ENCODE results near the gene PHF23.

Gene PHF23

DNA sequence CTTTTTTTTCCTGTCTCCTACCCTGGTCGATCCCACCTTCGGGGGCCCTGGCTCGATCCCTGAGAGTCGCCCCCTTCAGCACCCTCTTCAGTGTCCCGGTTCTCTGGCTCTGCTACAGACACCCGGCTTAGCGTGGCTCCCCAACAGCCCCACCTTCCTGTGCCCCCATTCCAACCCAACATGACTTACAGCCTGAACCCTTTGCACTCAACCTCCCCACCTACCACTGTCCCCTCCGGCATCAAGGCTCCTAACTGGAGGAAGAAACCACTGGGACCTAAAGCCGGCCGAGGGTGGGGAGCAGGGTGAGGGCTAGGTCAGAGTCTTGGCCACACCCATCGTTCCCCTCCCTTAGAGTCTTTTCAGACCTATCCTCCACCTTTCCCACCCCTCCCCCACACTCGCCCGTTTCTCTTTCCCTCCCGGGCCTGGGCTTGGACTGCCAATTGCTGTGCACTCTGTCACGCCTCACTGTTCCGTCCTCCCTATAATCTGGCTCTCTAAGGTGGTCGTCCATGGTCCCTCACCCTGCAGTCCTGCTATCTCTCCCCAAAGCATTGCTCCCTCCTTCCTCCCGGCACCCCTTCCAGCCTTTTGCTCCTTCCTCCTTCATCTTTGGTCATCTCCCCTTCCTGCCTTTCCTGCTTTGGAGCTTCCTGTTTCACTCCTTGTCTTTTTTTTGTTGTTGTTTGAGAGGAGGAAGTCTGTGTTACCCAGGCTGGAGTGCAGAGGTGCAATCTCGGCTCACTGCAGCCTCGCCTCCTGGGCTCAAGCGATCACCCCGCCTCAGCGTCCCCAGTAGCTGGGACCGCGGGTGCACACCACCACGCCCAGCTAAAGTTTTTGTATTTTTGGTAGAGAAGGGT, 23.9 kb upstream of the PHF23 start:
- no peak for DNase-seq (ENCODE audit: low read depth)
- TF ChIP-seq, protein P1, sequence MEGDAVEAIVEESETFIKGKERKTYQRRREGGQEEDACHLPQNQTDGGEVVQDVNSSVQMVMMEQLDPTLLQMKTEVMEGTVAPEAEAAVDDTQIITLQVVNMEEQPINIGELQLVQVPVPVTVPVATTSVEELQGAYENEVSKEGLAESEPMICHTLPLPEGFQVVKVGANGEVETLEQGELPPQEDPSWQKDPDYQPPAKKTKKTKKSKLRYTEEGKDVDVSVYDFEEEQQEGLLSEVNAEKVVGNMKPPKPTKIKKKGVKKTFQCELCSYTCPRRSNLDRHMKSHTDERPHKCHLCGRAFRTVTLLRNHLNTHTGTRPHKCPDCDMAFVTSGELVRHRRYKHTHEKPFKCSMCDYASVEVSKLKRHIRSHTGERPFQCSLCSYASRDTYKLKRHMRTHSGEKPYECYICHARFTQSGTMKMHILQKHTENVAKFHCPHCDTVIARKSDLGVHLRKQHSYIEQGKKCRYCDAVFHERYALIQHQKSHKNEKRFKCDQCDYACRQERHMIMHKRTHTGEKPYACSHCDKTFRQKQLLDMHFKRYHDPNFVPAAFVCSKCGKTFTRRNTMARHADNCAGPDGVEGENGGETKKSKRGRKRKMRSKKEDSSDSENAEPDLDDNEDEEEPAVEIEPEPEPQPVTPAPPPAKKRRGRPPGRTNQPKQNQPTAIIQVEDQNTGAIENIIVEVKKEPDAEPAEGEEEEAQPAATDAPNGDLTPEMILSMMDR (IDR thresholded peaks at IDR 0.05; ENCODE audit: low read depth, low read length) = no peak
- no peak for TF ChIP-seq POLR2A (IDR thresholded peaks at IDR 0.05; ENCODE audit: extremely low read depth, insufficient read length)
- TF ChIP-seq, protein P2, sequence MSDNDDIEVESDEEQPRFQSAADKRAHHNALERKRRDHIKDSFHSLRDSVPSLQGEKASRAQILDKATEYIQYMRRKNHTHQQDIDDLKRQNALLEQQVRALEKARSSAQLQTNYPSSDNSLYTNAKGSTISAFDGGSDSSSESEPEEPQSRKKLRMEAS (IDR thresholded peaks at IDR 0.05; ENCODE audit: low read depth, low read length) = no peak
- no peak for TF ChIP-seq MYC (IDR thresholded peaks at IDR 0.05; ENCODE audit: low read depth, low read length)
- no peak overlapping the region for H3K4me3 ChIP-seq (ENCODE audit: low read depth, low read length)

DNA sequence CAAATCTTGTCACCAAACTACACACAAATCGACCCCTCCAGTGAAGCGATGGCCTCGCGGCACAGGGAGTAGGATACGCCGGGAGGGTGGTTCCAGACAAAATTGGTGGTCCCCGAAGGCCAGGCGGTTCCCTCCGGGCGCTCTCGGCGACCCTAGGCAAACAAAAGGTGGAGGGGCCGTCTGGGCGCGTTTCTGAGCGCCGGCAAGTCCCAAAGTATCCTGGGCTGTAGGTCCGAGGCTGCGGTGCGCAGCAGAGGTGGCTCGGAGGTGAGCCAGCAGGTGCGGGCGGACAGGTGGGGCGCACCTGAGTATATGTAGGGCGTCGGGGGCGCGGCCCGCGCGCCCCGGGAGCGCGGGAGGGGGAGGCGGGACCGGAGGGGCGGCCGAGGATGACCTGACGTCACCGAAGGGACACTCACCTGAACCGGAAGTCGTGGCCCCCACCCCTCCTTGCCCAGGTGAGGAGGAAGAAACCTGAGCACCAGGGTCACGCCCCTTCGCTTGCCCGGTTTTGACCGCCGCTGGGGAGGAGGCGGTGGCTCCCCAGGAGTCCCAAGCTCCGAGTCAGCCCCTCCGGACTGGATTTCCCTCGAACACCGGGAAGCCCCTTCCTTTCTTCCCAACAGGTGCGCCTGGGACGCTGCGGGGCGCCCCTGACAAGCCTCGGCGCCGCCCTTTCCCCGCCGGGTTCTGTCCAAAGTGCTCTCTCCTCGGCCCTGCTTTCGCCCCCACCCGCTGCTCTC, 23.1 kb upstream of the PHF23 start, which contains the start of gene CLDN7:
CLDN7 (minus strand) TSS at position 287 of the 743 bp plus-strand sequence. CDS start 435 bp downstream, outside the sequence.
- TF ChIP-seq POLR2A (IDR thresholded peaks at IDR 0.05; ENCODE audit: extremely low read depth, insufficient read length) (no peak), MYC (IDR thresholded peaks at IDR 0.05; ENCODE audit: low read depth, low read length) (no peak)
- TF ChIP-seq, protein P1 (IDR thresholded peaks at IDR 0.05; ENCODE audit: low read depth, low read length) = no peak
- TF ChIP-seq, protein P2 (IDR thresholded peaks at IDR 0.05; ENCODE audit: low read depth, low read length) = no peak
- no peak for DNase-seq (ENCODE audit: low read depth)
- H3K4me3 ChIP-seq (ENCODE audit: low read depth, low read length) = no peak within 1 kb of the TSS

DNA sequence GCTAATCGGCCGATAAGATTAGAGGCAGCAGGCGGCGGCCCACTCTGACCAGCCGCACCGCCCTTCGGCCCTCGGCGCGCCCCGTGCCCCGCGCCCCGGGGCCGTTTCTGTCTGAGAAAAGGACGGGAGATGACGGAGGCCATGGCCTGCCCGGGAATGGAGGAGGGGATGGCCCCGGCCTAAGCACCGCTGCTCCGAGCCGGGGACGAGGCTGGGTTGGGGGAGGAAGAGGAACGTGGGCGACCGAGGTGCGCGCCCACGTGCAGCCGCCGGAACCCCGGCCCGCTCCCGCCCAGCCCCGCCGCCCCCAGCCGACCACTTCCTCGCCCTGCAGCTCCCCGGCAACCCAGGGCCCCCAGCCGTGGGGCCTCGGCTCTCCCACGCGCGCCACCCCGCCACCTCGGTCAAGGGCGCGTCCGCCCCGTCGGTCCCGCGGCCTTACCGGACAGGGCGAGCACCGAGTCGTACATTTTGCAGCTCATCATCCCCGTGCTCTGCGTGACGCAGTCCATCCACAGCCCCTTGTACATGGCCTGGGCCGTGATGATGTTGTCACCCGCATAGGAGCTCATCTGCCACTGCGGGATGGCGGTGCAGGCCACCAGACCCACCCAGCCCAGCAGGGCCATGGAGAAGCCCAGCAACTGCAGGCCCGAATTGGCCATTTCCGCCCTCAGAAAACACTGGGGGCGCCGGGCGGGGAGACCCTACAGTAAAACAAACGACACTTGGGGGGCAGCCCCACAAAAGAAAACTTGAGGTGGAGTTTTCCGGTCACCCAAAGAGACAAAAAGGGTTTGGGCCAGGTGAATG, 22.3 kb upstream of the PHF23 start:
- no peak for DNase-seq (ENCODE audit: low read depth)
- TF ChIP-seq MYC (IDR thresholded peaks at IDR 0.05; ENCODE audit: low read depth, low read length) (no peak), POLR2A (IDR thresholded peaks at IDR 0.05; ENCODE audit: extremely low read depth, insufficient read length) (no peak)
- TF ChIP-seq, protein P1 (IDR thresholded peaks at IDR 0.05; ENCODE audit: low read depth, low read length) = no peak
- TF ChIP-seq, protein P2 (IDR thresholded peaks at IDR 0.05; ENCODE audit: low read depth, low read length) = no peak
- no peak overlapping the region for H3K4me3 ChIP-seq (ENCODE audit: low read depth, low read length)

DNA sequence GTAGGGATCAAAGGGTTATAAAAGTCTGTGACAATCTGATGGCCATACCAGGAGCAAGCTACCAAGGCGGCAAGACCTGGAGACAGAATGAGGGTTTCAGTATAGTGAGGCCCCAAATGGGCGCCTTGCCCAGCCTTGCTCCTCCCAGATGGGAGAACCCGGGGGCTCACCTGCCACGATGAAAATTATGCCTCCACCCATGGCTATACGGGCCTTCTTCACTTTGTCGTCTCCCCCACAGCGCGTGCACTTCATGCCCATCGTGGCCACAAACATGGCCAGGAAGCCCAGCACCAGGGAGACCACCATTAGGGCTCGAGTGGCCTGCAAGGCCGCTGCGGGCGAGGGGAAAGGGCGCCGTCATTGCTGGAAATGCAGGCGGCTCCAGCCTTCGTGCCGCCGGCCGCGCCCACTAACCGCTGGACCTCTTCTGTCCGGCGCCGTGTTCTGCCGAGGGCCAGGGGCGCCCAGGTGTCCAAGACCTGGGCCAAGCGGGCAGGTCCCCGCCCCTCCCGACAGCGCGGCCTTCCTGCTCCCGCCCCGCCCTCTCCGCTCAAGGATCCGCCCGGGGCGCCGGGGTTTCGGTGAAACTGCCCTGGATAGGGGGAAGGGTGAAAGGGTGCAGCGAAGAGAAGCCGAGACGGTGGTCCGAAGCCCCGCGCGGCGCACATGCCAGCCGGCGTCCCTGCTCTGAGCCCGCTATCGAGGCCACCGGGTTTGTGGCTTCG, 21.6 kb upstream of the PHF23 start:
- TF ChIP-seq, protein P2 (IDR thresholded peaks at IDR 0.05; ENCODE audit: low read depth, low read length) = no peak
- TF ChIP-seq POLR2A (IDR thresholded peaks at IDR 0.05; ENCODE audit: extremely low read depth, insufficient read length) (no peak), MYC (IDR thresholded peaks at IDR 0.05; ENCODE audit: low read depth, low read length) (no peak)
- TF ChIP-seq, protein P1 (IDR thresholded peaks at IDR 0.05; ENCODE audit: low read depth, low read length) = no peak
- no peak overlapping the region for H3K4me3 ChIP-seq (ENCODE audit: low read depth, low read length)
- no peak for DNase-seq (ENCODE audit: low read depth)

DNA sequence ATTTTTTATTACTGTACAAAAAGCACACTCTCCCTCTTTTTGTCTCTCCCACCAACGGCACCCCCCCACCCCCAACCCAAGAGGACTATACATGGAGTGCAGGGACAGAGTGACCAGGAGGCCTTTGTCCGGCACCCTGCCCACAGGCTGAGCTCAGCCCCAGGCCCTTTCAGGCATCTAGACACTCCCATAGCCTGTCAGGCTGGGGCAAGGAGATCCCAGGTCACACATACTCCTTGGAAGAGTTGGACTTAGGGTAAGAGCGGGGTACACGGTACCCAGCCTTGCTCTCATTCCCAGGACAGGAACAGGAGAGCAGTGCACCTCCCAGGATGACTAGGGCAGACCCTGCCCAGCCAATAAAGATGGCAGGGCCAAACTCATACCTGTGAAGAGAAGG, 20.9 kb upstream of the PHF23 start:
- DNase-seq (ENCODE audit: low read depth) = no peak
- no peak overlapping the region for H3K4me3 ChIP-seq (ENCODE audit: low read depth, low read length)
- no peak for TF ChIP-seq MYC (IDR thresholded peaks at IDR 0.05; ENCODE audit: low read depth, low read length)
- TF ChIP-seq, protein P2 (IDR thresholded peaks at IDR 0.05; ENCODE audit: low read depth, low read length) = no peak
- TF ChIP-seq, protein P1 (IDR thresholded peaks at IDR 0.05; ENCODE audit: low read depth, low read length) = no peak
- TF ChIP-seq POLR2A (IDR thresholded peaks at IDR 0.05; ENCODE audit: extremely low read depth, insufficient read length) = no peak

Measured in NB4 (cell line).